Forelimb muscle (tissue), 1 donor: Measurements from ENCODE around the gene KRT10. TPM values are rescaled to one million over a fixed set of nuclear protein-coding genes. Genes with fewer than 3 reads are reported as not detected.

Experiments used
- DNase-seq: peaks from one replicate; pipeline ENCODE4 v3.0.0-alpha.2; 2013; ENCODE audit warnings: low read depth
- polyA plus RNA-seq: library from polyadenylated mRNA; unstranded; fragments of 120-200 nt; gene quantifications from one replicate; pipeline ENCODE4 v1.2.1, GENCODE V29; 2013; ENCODE audit not compliant: insufficient read length

KRT10 gene
- polyA plus RNA-seq, 1 donor = 35.8 TPM

DNA sequence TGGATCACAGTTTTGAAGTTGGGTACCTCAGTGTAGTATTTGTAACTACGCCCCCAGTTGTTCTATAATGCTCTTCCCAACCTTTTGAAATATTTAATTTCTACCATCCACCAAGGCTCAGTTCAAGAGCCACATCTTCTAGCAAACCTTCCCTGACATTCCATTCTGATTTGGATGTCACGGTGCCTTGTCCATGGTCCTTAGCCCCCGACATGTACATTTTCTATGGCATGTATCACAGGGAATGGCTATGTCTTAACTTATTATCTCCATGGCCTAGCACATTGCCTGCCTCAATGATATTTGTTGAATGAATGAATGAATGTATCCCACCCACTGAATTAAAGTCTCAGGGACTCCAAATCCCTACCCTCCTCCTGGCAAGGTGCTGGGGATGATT, 16.3 kb downstream of the KRT10 start:
- DNase-seq = no peak

DNA sequence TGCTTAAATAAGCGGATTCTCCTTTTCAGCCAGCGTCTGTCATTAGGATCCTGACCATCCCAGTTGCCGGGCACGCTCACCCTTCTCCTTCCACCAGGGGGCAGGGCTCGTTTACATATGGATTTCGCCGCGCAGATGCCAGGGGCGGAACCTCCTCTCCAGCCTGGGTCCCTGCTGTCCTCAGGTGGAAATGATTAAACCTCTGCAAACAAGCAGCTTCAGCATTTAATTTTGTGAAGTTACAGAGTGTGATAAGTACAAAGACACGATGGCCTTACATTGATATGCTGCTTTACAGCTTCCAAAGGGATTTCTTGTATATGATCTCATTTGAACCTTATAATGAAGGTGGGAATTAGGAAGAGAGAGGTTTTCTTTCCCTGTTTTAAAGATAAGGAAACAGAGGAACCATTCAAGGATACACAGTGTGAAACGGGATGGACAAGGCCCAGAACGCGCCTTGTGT, 18.8 kb downstream of the KRT10 start:
- no peak for DNase-seq

DNA sequence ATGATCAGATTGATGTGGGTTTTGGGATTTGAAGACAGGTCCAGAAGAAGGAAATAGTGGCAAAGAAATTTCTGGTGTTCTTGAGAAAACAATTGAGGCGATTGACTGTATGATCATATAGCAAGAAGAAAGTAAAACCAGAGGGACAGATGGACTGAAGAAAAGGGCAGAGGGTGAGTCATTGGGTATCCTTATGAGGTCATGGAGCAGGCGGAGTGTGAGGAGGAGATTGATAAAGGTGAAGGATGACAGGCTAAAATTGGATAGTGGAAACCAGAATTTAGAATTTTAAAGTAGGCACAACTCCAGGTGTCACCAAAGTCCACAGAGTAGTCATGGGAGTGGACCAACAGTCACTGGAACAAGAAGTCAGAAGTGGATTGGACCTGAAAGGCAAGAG, 21.3 kb downstream of the KRT10 start:
- no peak for DNase-seq

DNA sequence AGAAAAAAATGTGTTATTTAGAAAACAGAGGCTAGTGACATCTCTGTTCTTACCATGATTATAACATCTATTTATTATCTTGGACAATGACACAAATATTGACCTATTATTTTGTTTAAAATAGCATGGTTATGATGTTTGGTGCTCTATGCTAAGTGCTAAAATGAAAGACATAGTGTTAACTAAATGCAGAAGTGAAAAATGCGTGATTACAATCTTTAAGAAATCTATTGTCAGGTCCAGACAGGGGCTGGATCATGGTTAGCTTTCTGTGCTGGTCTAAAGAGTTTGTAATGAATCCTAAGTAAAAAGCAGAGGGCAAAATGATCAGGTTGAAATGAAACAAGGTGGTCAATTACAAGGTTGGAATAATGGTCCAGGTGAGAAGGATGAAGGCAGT, 22.0 kb downstream of the KRT10 start:
- DNase-seq = no peak

DNA sequence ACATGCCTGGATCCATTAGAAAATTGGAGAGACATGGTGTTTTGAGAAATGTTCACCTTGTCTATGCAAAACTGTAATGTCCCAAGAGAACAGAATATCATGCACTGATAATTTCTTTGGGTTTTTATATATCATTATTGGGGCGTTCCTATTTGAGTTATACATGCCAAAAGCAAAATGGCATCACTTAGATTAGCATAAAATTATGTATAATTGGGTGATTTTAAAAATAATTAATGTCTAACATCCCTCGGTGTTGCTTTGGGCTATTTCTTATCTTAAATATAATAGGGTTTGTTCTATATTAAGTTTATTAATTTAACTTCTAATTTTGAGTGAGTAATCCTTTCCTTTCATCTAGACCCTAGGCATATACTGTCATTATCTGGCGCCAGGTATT, 22.6 kb downstream of the KRT10 start, which contains the start of gene KRT28:
Gene KRT28, minus strand, starts transcription at position 101 of the 400 bp plus-strand sequence. Its CDS starts 66 bp downstream, at position 35.
- DNase-seq = no peak

DNA sequence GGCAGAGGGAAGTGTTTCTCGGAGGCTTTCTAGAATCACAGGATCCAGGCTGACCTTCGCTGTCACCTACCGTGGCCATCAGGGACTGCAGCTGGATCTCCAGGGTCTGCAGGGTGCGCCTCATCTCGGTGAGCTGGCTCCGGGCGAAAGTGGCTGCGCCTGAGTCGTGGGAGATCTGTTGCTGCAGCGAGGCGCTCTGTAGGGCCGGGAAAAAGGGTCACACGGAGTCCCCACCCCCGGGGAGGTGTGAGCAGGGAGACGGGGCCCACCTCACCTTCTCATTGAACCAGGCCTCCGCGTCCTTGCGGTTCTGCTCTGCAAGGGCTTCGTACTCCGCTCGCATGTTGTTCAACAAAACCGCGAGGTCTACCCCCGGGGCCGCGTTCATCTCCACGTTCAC, 25.6 kb downstream of the KRT10 start:
- DNase-seq = no peak

DNA sequence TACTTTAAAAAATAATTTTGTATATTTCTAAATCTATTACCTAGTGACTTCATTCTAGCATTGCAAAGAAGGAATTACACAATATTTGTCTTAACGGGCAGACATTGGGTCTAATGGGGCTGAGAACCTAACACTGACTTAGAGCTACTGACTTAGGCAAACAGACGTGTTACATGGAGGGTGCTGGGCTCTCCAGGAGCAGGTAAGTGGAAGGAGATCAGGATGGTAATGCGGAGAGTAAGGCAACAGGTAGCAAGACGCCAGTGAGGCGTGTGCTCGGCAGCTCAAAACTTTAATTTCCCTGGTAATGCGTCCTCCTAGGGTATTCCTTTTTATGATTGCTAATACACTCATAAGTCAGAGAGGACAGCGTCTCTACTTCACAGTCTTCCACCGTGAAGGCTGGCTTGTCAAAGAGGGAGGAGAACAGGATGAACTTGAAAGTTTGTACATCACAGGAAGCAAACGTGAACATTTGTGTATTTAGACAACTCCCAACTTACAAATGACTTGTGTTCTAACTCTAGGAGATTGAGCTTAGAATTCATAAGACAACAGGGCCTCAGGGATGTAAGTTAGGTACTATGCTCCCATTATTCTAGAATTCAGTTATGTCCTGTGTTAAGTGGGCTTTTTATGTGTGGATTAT, 27.3 kb downstream of the KRT10 start:
- DNase-seq = no peak

DNA sequence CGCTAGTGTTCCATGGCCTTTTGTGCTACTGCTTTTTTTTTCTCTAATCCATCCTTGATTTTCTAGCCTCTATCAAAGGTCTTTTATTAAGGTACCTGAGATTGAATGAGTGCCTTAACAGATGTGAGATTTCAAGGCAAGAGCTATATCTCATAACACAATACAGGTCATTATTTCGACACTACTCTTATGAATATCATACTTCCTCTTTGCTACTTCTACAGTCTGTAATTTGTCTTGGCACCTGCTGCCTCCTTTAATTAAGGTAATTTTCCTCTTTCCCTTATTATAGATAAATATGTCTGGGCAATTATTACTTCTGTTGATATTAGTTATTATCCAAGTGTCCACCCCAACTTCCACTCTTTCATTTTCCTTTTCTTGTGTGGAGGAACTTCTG, 27.9 kb downstream of the KRT10 start:
- no peak for DNase-seq

DNA sequence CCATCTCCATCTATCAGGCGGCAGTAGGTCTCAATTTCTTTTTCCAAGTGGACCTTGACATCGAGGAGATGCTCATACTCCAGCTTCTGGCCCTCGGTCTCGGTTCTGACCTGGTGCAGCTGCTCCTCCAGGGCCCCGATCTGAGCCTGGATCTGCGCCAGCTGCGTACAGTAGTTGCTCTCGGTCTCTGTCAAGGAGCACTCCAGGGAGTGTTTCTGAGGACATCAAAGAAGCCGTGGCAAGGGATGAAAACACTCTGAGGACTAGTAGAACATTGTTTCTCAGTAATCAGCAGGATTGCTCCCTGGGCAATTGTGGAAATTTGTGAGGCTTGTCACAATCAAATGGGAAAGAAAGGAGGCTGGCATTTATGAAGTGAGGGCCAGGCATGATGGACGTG, 28.6 kb downstream of the KRT10 start:
- DNase-seq = no peak

DNA sequence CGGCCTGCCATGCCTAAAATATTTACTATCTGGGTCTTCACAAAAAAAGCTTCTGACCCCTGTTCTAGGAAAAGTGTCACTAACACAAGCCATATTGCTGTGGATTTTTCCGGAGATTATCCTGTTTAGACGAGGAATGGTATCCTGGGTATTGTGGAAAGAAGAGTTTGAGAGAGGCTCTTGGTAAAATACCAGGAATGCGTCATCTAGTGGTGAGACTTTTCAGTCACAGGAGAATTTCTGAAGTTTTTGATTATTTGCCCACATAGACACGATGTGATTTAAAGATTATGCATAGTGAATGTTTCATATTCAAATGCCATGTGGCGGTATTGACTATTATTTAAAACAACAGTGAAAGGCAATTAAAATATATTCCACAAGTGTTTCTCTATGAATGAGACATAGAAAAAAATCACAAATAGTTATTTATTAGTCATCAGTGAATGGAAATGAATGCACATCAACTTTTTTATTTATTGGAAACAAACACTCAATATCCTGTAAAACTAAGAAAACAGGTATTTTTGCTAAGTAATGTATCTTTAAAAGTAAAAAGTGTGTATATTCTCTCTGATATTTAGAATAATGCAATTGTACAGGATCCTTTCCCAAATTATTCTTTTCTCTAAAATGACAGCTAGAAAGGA, 30.5 kb downstream of the KRT10 start:
- no peak for DNase-seq

DNA sequence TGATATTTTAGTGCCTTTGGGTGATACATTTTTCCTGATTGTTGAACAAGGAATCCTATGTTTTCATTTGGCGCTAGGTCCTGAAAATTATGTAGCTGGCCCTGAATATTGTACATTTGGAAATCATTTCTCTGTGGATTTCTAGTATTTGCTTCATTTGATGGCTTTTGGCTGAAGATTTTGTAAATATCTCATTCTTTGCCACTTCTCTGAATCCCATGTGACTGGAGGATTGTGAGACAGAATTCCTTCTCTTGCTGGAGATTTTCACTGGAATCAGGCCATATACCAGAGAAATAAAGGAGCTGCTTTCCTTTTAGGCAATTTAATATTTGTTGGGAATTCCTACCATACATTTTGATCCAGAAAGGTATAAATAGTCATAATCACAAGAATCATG, 31.3 kb downstream of the KRT10 start:
- DNase-seq = no peak

DNA sequence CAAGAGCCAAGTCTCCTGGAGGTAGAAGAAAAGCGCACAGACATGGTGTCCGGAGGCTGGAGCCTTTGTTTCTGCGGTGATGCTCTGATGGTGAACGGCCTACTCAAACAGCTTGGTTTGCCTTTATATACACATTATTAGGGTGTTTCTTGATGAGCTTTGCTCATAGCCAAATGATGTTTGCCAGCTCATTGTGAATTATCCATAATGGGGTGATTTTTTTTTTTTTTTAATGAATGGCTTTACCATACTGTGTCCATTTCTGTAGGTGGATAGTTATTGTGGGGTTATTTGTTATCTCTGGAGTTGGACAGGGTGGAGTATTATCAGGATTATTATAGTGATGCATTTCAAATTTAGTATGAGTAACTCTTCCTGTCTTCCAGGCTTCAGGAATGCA, 40.0 kb downstream of the KRT10 start, which contains the start of gene KRT27:
Gene KRT27, minus strand, starts transcription at position 101 of the 400 bp plus-strand sequence. Its CDS starts 57 bp downstream, at position 44.
- no peak for DNase-seq

DNA sequence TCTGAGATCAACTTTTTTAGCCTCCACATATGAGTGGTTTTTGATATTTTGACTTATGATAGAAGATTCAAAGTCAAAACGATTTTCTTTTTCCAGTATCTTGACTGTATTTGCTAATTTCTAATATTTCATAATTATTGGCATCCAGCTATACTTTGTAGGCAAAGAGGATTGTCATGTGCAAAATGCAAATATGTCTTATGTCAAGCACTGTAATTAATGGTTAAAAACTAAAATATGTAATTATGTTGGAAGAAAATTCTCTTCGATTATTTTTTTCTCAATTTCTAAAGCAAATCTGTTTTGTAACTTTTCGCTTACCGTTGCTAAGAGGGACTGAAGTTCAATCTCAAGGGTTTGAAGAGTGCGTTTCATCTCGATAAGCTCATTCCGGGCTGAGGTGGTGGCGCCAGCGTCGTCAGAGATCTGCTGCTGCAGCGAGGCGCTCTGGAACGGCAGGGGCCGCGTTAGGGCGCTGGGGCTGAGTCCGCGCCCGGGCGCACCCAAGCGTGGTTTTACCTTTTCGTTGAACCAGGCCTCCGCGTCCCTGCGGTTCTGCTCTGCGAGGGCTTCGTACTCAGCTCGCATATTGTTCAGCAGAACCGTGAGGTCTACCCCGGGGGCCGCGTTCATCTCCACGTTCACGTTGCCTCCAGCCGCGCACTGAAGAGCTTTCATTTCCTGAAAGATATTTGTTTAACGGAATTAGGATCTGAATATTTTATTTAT, 43.1 kb downstream of the KRT10 start:
- DNase-seq = no peak

DNA sequence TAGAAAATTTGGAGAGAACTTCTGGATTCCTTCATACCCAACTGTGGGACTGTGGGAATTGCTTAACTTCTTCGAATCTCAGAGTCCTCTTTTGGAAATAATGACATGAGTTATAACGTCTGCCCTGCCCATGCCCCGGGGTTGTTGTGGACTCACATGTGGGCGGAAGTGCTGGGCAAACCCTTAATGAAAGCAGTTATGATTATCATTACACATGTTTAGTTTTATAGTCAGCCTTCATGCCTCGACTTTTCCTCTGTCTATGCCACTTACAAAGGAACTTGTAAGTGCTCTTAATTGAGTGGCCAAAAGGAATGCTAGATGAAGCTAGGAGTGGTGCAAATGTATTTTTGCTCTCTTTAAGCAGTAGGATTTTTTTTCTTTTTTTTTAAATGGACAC, 44.0 kb downstream of the KRT10 start:
- no peak for DNase-seq

DNA sequence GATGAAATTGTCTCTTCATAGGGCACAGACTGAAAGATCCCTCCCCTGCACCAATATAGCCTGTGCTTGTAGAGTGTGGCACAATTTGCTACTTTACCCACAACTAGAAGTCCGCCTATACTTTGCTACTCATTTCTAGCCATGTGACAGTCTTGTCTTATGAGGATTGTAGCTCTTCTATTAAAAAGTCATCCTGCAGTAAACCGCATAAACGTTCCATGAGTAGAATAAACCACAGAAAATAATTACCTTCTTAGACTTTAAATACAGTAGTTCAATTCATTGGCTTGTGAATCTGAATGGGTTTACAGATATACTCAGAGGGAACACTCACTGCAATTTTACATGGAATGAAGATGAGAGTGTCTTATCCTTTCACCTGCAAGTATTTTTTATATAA, 44.4 kb downstream of the KRT10 start:
- DNase-seq = no peak

DNA sequence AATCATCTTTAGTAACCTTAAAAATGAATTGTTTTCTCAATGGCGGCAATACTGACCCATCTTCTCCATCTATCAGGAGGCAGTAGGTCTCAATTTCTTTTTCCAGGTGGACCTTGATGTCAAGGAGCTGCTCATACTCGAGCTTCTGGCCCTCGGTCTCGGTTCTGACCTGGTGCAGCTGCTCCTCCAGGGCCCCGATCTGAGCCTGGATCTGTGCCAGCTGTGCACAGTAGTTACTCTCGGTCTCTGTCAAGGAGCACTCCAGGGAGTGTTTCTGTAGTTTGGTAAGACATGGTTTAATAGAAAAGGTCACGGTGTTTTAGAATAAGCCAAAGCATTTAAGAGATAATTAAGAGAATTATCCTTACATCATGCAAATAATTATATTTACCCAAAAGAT, 45.0 kb downstream of the KRT10 start:
- no peak for DNase-seq

DNA sequence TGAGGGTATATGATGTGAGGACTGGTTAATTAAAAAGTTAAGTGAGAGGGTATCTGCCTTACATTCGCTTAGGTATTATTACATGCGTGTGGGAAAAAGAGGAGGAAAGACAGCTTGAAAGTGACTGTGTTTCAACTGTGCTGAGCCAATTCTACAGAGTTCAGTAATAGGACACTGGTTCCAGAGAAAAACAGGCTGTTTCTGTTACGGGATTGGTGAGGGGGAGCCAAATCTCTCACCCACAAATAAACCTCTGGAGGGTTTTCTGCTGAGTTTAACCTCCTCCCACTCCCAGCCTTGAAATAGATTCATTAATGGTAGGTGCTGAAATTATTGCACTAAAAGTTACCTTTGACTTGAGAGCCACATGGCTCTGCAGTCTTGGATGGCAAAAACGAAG, 46.5 kb downstream of the KRT10 start:
- no peak for DNase-seq

DNA sequence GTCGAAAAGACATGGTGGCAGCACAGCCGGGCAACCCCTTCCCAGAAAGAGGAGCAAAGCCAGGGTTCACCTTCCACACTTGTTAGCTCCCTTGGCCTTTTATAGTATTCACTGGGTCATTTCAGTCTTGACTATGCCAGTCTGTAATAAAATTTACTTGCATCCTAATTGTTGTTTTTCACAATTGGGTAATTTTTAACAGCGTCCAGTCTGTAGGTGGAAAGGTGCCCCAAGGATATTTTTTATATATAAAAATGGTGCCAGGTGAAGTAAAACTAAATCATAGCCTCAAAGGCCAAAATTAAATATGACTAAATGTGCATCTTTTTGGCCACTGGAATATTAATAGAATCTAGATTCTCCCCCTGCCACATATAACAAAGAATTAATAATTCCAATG, 50.3 kb downstream of the KRT10 start, which contains the start of gene KRT26:
Gene KRT26, minus strand, starts transcription at position 101 of the 400 bp plus-strand sequence. Its CDS starts 88 bp downstream, at position 13.
- DNase-seq = no peak
